WERI-Rb-1 (cell line): Measurements from ENCODE around the gene CPSF7.
"Not testable (repeated sequence)": the region's sequence is repeated elsewhere in the genome, so short reads cannot be mapped to it uniquely, and the experiment has no call there.

ENCODE experiments used
- DNase-seq: peaks from one replicate; pipeline ENCODE4 v3.0.0-alpha.2; 2020
- H3K27ac ChIP-seq: fragments of 250-450 bp; sonication (Bioruptor Pico); 2 replicates; pipeline ENCODE4 v1.5.1; 2020; ENCODE audit warnings: mild to moderate bottlenecking, moderate library complexity
- H3K27me3 ChIP-seq: fragments of 250-450 bp; sonication (Bioruptor Pico); 2 replicates; pipeline ENCODE4 v1.5.1; 2021; ENCODE audit warnings: mild to moderate bottlenecking, low read depth, moderate library complexity; ENCODE audit not compliant: insufficient read depth, severe bottlenecking
- H3K36me3 ChIP-seq: fragments of 250-450 bp; sonication (Bioruptor Pico); 2 replicates; pipeline ENCODE4 v1.5.1; 2020; ENCODE audit warnings: mild to moderate bottlenecking, moderate library complexity
- H3K4me3 ChIP-seq: 2 replicates; pipeline ENCODE4 v1.5.1; 2011; ENCODE audit warnings: low read depth, mild to moderate bottlenecking, control low read depth, low read length
- H3K9me3 ChIP-seq: fragments of 250-450 bp; sonication (Bioruptor Pico); 2 replicates; pipeline ENCODE4 v1.5.1; 2021; ENCODE audit warnings: mild to moderate bottlenecking, moderate library complexity; ENCODE audit not compliant: severe bottlenecking
- CTCF ChIP-seq: IDR thresholded peaks from 2 replicates; pipeline ENCODE4 v1.5.1; 2011; ENCODE audit warnings: low read depth, mild to moderate bottlenecking, control low read depth, inconsistent platforms, low read length

The CPSF7 gene

GRCh38 chr11:61447601-61448551 is 18.1 kb upstream of the CPSF7 start:
- Histone ChIP-seq H3K27me3 (no peaks in the 10 kb centered on the region), H3K9me3 (no peaks in the 10 kb centered on the region), H3K4me3 (no peak overlapping the region), H3K27ac (no peak overlapping the region), H3K36me3 (peaks cover 69% of the 10 kb centered on the region)
- no peak for DNase-seq
- no peak for TF ChIP-seq CTCF

GRCh38 chr11:61446211-61446651 is 16.5 kb upstream of the CPSF7 start:
- TF ChIP-seq CTCF = peak; percentile 95
- no peak overlapping the region for H3K4me3 ChIP-seq
- DNase-seq = peak; percentile 91
- no peaks in the 10 kb centered on the region for H3K9me3 ChIP-seq
- no peaks in the 10 kb centered on the region for H3K27me3 ChIP-seq
- H3K36me3 ChIP-seq = peaks cover 69% of the 10 kb centered on the region
- no peak overlapping the region for H3K27ac ChIP-seq

GRCh38 chr11:61445516-61445915 is 15.7 kb upstream of the CPSF7 start:
- Histone ChIP-seq H3K4me3 (no peak overlapping the region), H3K27me3 (no peaks in the 10 kb centered on the region), H3K27ac (no peak overlapping the region), H3K9me3 (no peaks in the 10 kb centered on the region), H3K36me3 (peaks cover 72% of the 10 kb centered on the region)
- DNase-seq = no peak
- no peak for TF ChIP-seq CTCF

- H3K4me3 ChIP-seq = no peak overlapping the region
- H3K27me3 ChIP-seq = no peaks in the 10 kb centered on the region
- no peaks in the 10 kb centered on the region for H3K9me3 ChIP-seq
- peaks cover 76% of the 10 kb centered on the region for H3K36me3 ChIP-seq
- H3K27ac ChIP-seq = no peak overlapping the region
- DNase-seq = no peak
- no peak for TF ChIP-seq CTCF
Measured at GRCh38 chr11:61442616-61443015, 12.8 kb upstream of the CPSF7 start.

GRCh38 chr11:61439615-61440014 is 9.8 kb upstream of the CPSF7 start:
- no peak overlapping the region for H3K27ac ChIP-seq
- H3K4me3 ChIP-seq = no peak overlapping the region
- H3K27me3 ChIP-seq = no peaks in the 10 kb centered on the region
- no peak for DNase-seq
- H3K9me3 ChIP-seq = no peaks in the 10 kb centered on the region
- TF ChIP-seq CTCF = no peak
- H3K36me3 ChIP-seq = peaks cover 66% of the 10 kb centered on the region

GRCh38 chr11:61437496-61437895 is 7.7 kb upstream of the CPSF7 start:
- TF ChIP-seq CTCF = no peak
- H3K9me3 ChIP-seq = no peaks in the 10 kb centered on the region
- H3K4me3 ChIP-seq = no peak overlapping the region
- no peak overlapping the region for H3K27ac ChIP-seq
- no peaks in the 10 kb centered on the region for H3K27me3 ChIP-seq
- no peak for DNase-seq
- peaks cover 61% of the 10 kb centered on the region for H3K36me3 ChIP-seq

GRCh38 chr11:61430839-61431238 is 1.1 kb upstream of the CPSF7 start:
- Histone ChIP-seq H3K36me3 (peaks cover 62% of the 10 kb centered on the region), H3K27ac (peak overlapping the region; percentile 99; the same call in 1 of the 2 replicates), H3K4me3 (peak overlapping the region; percentile 84)
- not testable (repeated sequence) for H3K27me3 ChIP-seq, DNase-seq, H3K9me3 ChIP-seq
